ENCODE data around the gene FGF6. TPM values are rescaled to one million over a fixed set of nuclear protein-coding genes. Genes with fewer than 3 reads are reported as not detected.

Gene FGF6
- total and polyA plus RNA-seq, 4 donors, result not detected

- Histone ChIP-seq H3K9me3 (ENCODE audit: control insufficient read depth in 4 of 4, low read length in 3 of 4) (no peaks in the 10 kb centered on the region), H3K4me3 (ENCODE audit: low read depth in 1 of 3, low read length in 3 of 3) (no peak overlapping the region), H3K9ac (ENCODE audit: low read depth in 1 of 2, low read length in 2 of 2) (no peak overlapping the region), H3K27ac (ENCODE audit: low read depth in 1 of 2, low read length in 2 of 2) (no peak overlapping the region), H3K36me3 (ENCODE audit: control insufficient read depth in 4 of 4, insufficient read depth in 3 of 4, low read depth in 1 of 4, low read length in 3 of 4) (no peaks in the 10 kb centered on the region), H3K27me3 (ENCODE audit: control insufficient read depth in 4 of 4, insufficient read depth in 4 of 4, low read length in 3 of 4) (peaks cover 0 to 4% (median 0%) of the 10 kb centered on the region in 4 donors), H3K4me1 (ENCODE audit: control insufficient read depth in 4 of 4, insufficient read depth in 4 of 4, low read length in 3 of 4) (no peaks in the 10 kb centered on the region)
- DNase-seq (ENCODE audit: low spot score), result no peak
- TF ChIP-seq ATF3 (IDR thresholded peaks at IDR 0.05) (no peak), YY1 (IDR thresholded peaks at IDR 0.05) (no peak), EGR1 (IDR thresholded peaks at IDR 0.05; ENCODE audit: low read depth in 2 of 2) (no peak), JUND (IDR thresholded peaks at IDR 0.05) (no peak), REST (IDR thresholded peaks at IDR 0.05) (no peak), FOXA2 (IDR thresholded peaks at IDR 0.05) (no peak), CTCF (IDR thresholded peaks at IDR 0.05; ENCODE audit: low read depth, low read length, missing input control) (no peak)
- 83% methylated on average over 5 of the region's 5 CpGs for WGBS
Measured at GRCh38 chr12:4418913-4419312, 26.7 kb downstream of the FGF6 start.

- DNase-seq (ENCODE audit: low spot score), result no peak
- Histone ChIP-seq H3K27ac (ENCODE audit: low read depth in 1 of 2, low read length in 2 of 2) (no peak overlapping the region), H3K9ac (ENCODE audit: low read depth in 1 of 2, low read length in 2 of 2) (no peak overlapping the region), H3K36me3 (ENCODE audit: control insufficient read depth in 4 of 4, insufficient read depth in 3 of 4, low read depth in 1 of 4, low read length in 3 of 4) (no peaks in the 10 kb centered on the region), H3K9me3 (ENCODE audit: control insufficient read depth in 4 of 4, low read length in 3 of 4) (no peaks in the 10 kb centered on the region), H3K4me3 (ENCODE audit: low read depth in 1 of 3, low read length in 3 of 3) (no peak overlapping the region), H3K27me3 (ENCODE audit: control insufficient read depth in 4 of 4, insufficient read depth in 4 of 4, low read length in 3 of 4) (peaks cover 0 to 4% (median 0%) of the 10 kb centered on the region in 4 donors), H3K4me1 (ENCODE audit: control insufficient read depth in 4 of 4, insufficient read depth in 4 of 4, low read length in 3 of 4) (no peaks in the 10 kb centered on the region)
- no peak for TF ChIP-seq ATF3 (IDR thresholded peaks at IDR 0.05)
- TF ChIP-seq FOXA1 (IDR thresholded peaks at IDR 0.05), result no peak
- TF ChIP-seq CTCF (IDR thresholded peaks at IDR 0.05; ENCODE audit: low read depth, low read length, missing input control), result no peak
- TF ChIP-seq GABPA (IDR thresholded peaks at IDR 0.05 in 1 of 2, conservative IDR thresholded peaks at IDR 0.05 in 1 of 2), result no peak
- WGBS, result 35% methylated on average over 5 of the region's 5 CpGs
Measured at GRCh38 chr12:4417936-4418335, 27.7 kb downstream of the FGF6 start.

All from liver (tissue), 9 donors.